H9 (cell line): ENCODE data around the gene ATE1. TPM values are rescaled to one million over a fixed set of nuclear protein-coding genes. Genes with fewer than 3 reads are reported as not detected.

Source experiments
- DNase-seq: peaks from one replicate; pipeline ENCODE4 v3.0.0-alpha.2; 2017
- H2AFZ ChIP-seq: one replicate; pipeline ENCODE4 v1.6.1; 2013; ENCODE audit warnings: mild to moderate bottlenecking, low read length, control low read depth, moderate library complexity
- H2AK5ac ChIP-seq: 2 replicates; pipeline ENCODE4 v1.6.1; 2013; ENCODE audit warnings: low read length, control low read depth, mixed read lengths; ENCODE audit not compliant: insufficient read length
- H2BK120ac ChIP-seq: one replicate; pipeline ENCODE4 v1.6.1; 2013; ENCODE audit warnings: low read depth, mild to moderate bottlenecking, low read length, control low read depth, inconsistent platforms; ENCODE audit not compliant: poor library complexity, severe bottlenecking
- H2BK12ac ChIP-seq: 2 replicates; pipeline ENCODE4 v1.6.1; 2013; ENCODE audit warnings: low read length, control low read depth, mixed read lengths, low read depth; ENCODE audit not compliant: insufficient read length
- H2BK15ac ChIP-seq: 2 replicates; pipeline ENCODE4 v1.6.1; 2013; ENCODE audit warnings: low read depth, low read length, control low read depth
- H2BK20ac ChIP-seq: one replicate; pipeline ENCODE4 v1.6.1; 2013; ENCODE audit warnings: low read depth, mild to moderate bottlenecking, low read length, control low read depth, inconsistent platforms; ENCODE audit not compliant: poor library complexity, severe bottlenecking
- H2BK5ac ChIP-seq: 2 replicates; pipeline ENCODE4 v1.6.1; 2013; ENCODE audit warnings: low read length, control low read depth, mixed read lengths; ENCODE audit not compliant: insufficient read length
- H3K14ac ChIP-seq: 2 replicates; pipeline ENCODE4 v1.6.1; 2013; ENCODE audit warnings: low read length, control low read depth; ENCODE audit not compliant: insufficient read depth
- H3K18ac ChIP-seq: 2 replicates; pipeline ENCODE4 v1.6.1; 2013; ENCODE audit warnings: low read depth, mild to moderate bottlenecking, mixed read lengths, low read length, control low read depth; ENCODE audit not compliant: insufficient read length
- H3K23ac ChIP-seq: 2 replicates; pipeline ENCODE4 v1.6.1; 2013; ENCODE audit warnings: low read length, control low read depth, mixed read lengths, low read depth; ENCODE audit not compliant: insufficient read length
- H3K23me2 ChIP-seq: 2 replicates; pipeline ENCODE4 v1.6.1; 2013; ENCODE audit warnings: low read depth, mild to moderate bottlenecking, mixed read lengths, low read length, control low read depth; ENCODE audit not compliant: insufficient read length, poor library complexity, severe bottlenecking
- H3K27ac ChIP-seq: 2 replicates; pipeline ENCODE4 v1.5.1; 2013; ENCODE audit warnings: low read length, control low read depth, mixed read lengths, low read depth; ENCODE audit not compliant: insufficient read length
- H3K27me3 ChIP-seq: 2 replicates; pipeline ENCODE4 v1.6.1; 2013; ENCODE audit warnings: low read length, control low read depth, inconsistent platforms; ENCODE audit not compliant: insufficient read depth
- H3K4ac ChIP-seq: 2 replicates; pipeline ENCODE4 v1.6.1; 2013; ENCODE audit warnings: low read depth, mild to moderate bottlenecking, control low read depth, inconsistent platforms, low read length, moderate library complexity
- H3K4me1 ChIP-seq: 2 replicates; pipeline ENCODE4 v1.6.1; 2013; ENCODE audit warnings: low read length, control low read depth, inconsistent platforms; ENCODE audit not compliant: insufficient read depth
- H3K4me2 ChIP-seq: 2 replicates; pipeline ENCODE4 v1.6.1; 2013; ENCODE audit warnings: low read length, control low read depth, mixed read lengths; ENCODE audit not compliant: insufficient read length, insufficient read depth
- H3K56ac ChIP-seq: 2 replicates; pipeline ENCODE4 v1.6.1; 2013; ENCODE audit warnings: low read depth, mild to moderate bottlenecking, mixed read lengths, low read length, control low read depth; ENCODE audit not compliant: insufficient read length
- H3K79me1 ChIP-seq: 2 replicates; pipeline ENCODE4 v1.6.1; 2013; ENCODE audit warnings: low read depth, mild to moderate bottlenecking, moderate library complexity, low read length, control low read depth, inconsistent platforms; ENCODE audit not compliant: insufficient read depth, poor library complexity, severe bottlenecking
- H3K79me2 ChIP-seq: 2 replicates; pipeline ENCODE4 v1.6.1; 2013; ENCODE audit warnings: low read length, control low read depth, inconsistent platforms; ENCODE audit not compliant: insufficient read depth
- H3K9ac ChIP-seq: 2 replicates; pipeline ENCODE4 v1.6.1; 2013; ENCODE audit warnings: low read length, control low read depth, mixed read lengths; ENCODE audit not compliant: insufficient read length; ENCODE audit errors: extremely low read depth
- H3K9me3 ChIP-seq: one replicate; pipeline ENCODE4 v1.6.1; 2013; ENCODE audit warnings: low read depth, low read length, inconsistent platforms; ENCODE audit not compliant: control insufficient read depth
- H3T11ph ChIP-seq: one replicate; pipeline ENCODE4 v1.6.1; 2013; ENCODE audit warnings: mild to moderate bottlenecking, low read length, control low read depth, inconsistent platforms
- H4K20me1 ChIP-seq: one replicate; pipeline ENCODE4 v1.6.1; 2013; ENCODE audit not compliant: control insufficient read depth, insufficient read length, insufficient read depth
- H4K5ac ChIP-seq: 2 replicates; pipeline ENCODE4 v1.6.1; 2013; ENCODE audit warnings: low read depth, mild to moderate bottlenecking, mixed read lengths, low read length, control low read depth; ENCODE audit not compliant: insufficient read length
- H4K8ac ChIP-seq: replicated peaks from 2 replicates; pipeline ENCODE4 v1.6.1; 2013; ENCODE audit warnings: low read length, control low read depth, mixed read lengths, low read depth; ENCODE audit not compliant: insufficient read length
- H4K91ac ChIP-seq: 2 replicates; pipeline ENCODE4 v1.6.1; 2013; ENCODE audit warnings: low read depth, mild to moderate bottlenecking, moderate library complexity, mixed read lengths, low read length, control low read depth; ENCODE audit not compliant: insufficient read length
- H3K27ac Mint-ChIP-seq, 3 experiments: 2 replicates in 2 of 3; 3 replicates in 1 of 3; pipeline ENCODE4 v1.8.0; 2020 to 2021; ENCODE audit warnings: mixed read lengths in 3 of 3, mild to moderate bottlenecking in 1 of 3, moderate library complexity in 1 of 3
- H3K27me3 Mint-ChIP-seq: 2 replicates; pipeline ENCODE4 v1.8.0; 2021; ENCODE audit warnings: low read depth, mild to moderate bottlenecking, moderate library complexity, mixed read lengths
- H3K36me3 Mint-ChIP-seq, 3 experiments: 2 replicates in 2 of 3; 3 replicates in 1 of 3; pipeline ENCODE4 v1.8.0; 2020 to 2021; ENCODE audit warnings: low read depth in 3 of 3, mixed read lengths in 3 of 3; ENCODE audit not compliant: insufficient read depth in 1 of 3
- H3K4me1 Mint-ChIP-seq, 2 experiments: 2 replicates each; pipeline ENCODE4 v1.8.0; 2020; ENCODE audit warnings: mixed read lengths in 2 of 2
- H3K4me3 Mint-ChIP-seq, 2 experiments: 2 replicates in 1 of 2; 3 replicates in 1 of 2; pipeline ENCODE4 v1.8.0; 2020 to 2021; ENCODE audit warnings: mild to moderate bottlenecking in 2 of 2, mixed read lengths in 2 of 2, moderate library complexity in 1 of 2
- H3K9me3 Mint-ChIP-seq, 2 experiments: 2 replicates in 1 of 2; 3 replicates in 1 of 2; pipeline ENCODE4 v1.8.0; 2020; ENCODE audit warnings: mild to moderate bottlenecking in 2 of 2, mixed read lengths in 2 of 2, moderate library complexity in 1 of 2
- CTCF ChIP-seq: fragments of 200-600 bp; sonication (generic); conservative IDR thresholded peaks from 3 replicates; pipeline ENCODE4 v1.8.0; 2021; ENCODE audit warnings: antibody characterized with exemption, mild to moderate bottlenecking
- WGBS: extraction: QIAGEN DNeasy Blood & Tissue Kit; methylation state at CpG from one replicate; pipeline ENCODE4 v1.1.7; 2013; ENCODE audit warnings: missing lambda C conversion rate, low lambda C conversion rate, mixed read lengths; ENCODE audit not compliant: insufficient read length; ENCODE audit errors: extremely low coverage; 5-methylcytosine and 5-hydroxymethylcytosine counted together
- total RNA-seq: library from RNA; stranded (reverse); gene quantifications from 2 replicates; pipeline ENCODE4 v1.2.1, GENCODE V29; 2021

The ATE1 gene
- total RNA-seq, 1 experiment from 2014 or later = 29.0 TPM

GRCh38 chr10:121831777-121832176 is 96.1 kb downstream of the ATE1 start:
- Mint-ChIP-seq H3K4me3 (no peak overlapping the region), H3K27ac (no peak overlapping the region), H3K9me3 (no peaks in the 10 kb centered on the region), H3K4me1 (no peaks in the 10 kb centered on the region), H3K27me3 (no peaks in the 10 kb centered on the region), H3K36me3 (peaks cover 8 to 36% (median 33%) of the 10 kb centered on the region in 3 experiments; a peak in 6 of 7 replicates)
- H4K20me1 ChIP-seq = no peaks in the 10 kb centered on the region
- no peak overlapping the region for H3K9ac ChIP-seq
- no peak overlapping the region for H3K14ac ChIP-seq
- no peak overlapping the region for H2BK12ac ChIP-seq
- H4K8ac ChIP-seq = no peak overlapping the region
- H3K18ac ChIP-seq = no peak overlapping the region
- no peak overlapping the region for H3K4me2 ChIP-seq
- no peak overlapping the region for H3K56ac ChIP-seq
- H2BK15ac ChIP-seq = no peak overlapping the region
- no peak overlapping the region for H2AFZ ChIP-seq
- H3K27ac ChIP-seq = no peak overlapping the region
- no peaks in the 10 kb centered on the region for H3K4me1 ChIP-seq
- H2BK20ac ChIP-seq = no peak overlapping the region
- no peaks in the 10 kb centered on the region for H3K23me2 ChIP-seq
- H3K79me1 ChIP-seq = no peaks in the 10 kb centered on the region
- H4K5ac ChIP-seq = no peak overlapping the region
- no peaks in the 10 kb centered on the region for H3K79me2 ChIP-seq
- H3T11ph ChIP-seq = no peak overlapping the region
- H4K91ac ChIP-seq = no peak overlapping the region
- no peaks in the 10 kb centered on the region for H3K27me3 ChIP-seq
- no CpG with 5 or more reads among the region's 1 CpG for WGBS
- H3K4ac ChIP-seq = no peak overlapping the region
- no peak for DNase-seq
- H2BK5ac ChIP-seq = no peak overlapping the region
- H3K9me3 ChIP-seq = no peaks in the 10 kb centered on the region
- H2AK5ac ChIP-seq = no peak overlapping the region
- TF ChIP-seq CTCF = no peak
- no peak overlapping the region for H3K23ac ChIP-seq
- no peak overlapping the region for H2BK120ac ChIP-seq
